GM13977 (cell line): ENCODE data around the gene C10orf105.

ENCODE experiments used
- DNase-seq: peaks from one replicate; pipeline ENCODE4 v3.0.0; 2012; ENCODE audit warnings: low spot score
- in situ Hi-C: fragments of 300-500 bp; cut with MboI; formaldehyde crosslinking; loops from one replicate; pipeline ENCODE4 v1.12.0; 2022; ENCODE audit warnings: low sequenced_read_pairs, low pct_unique_long_range_greater_than_20kb, mixed read lengths, inconsistent platforms; ENCODE audit not compliant: unreplicated experiment
- TF ChIP-seq, protein P1 (sequence below): IDR thresholded peaks from 2 replicates; pipeline ENCODE4 v1.5.1; 2012; ENCODE audit warnings: mild to moderate bottlenecking, control low read depth; ENCODE audit not compliant: insufficient read depth; ENCODE audit errors: extremely low read depth, missing control alignments

C10orf105 gene, protein sequence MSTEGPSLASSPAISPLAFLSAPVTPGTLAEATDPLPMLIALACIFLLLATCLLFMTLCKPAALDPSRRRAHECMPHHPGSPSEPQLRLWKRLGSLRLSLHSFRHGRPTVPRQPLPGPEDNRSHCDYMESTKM

DNA sequence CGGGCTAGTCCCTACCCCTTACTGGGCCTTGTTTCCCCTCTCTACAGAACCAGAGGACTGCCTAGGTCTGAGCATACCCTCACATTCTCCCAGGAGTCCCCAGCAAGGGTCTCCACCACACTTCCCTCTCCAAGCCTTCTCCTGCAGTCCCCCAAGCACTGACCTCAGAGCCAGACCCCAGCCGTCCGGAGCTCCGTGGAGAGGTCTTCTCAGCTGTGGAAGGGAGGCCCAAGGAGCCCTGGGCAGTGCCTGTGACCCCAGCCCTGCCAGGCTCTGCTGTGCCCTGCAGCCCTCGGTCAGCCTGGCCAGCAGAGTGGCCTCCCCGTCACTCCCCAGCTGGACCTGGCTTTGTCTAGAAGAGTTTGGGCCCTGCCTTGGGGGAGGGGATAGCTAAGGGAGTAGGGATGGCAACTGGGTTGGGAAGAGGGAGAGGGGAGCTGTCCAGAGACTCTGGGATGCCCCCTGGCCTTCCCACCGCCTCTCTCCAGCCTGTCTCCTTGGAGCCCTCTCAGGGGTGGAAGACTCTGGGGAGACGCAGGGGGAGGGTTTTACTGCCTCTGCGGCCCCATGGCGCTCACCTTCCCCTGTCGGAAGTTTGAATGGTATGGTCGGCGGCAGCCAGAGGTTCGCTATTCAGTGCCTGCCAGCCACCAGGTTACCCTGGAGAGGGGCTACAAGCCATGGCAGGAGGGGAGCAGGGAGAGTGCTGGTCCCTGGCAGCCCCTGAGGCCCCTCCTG is at the start of gene C10orf105:
Gene C10orf105, minus strand, starts transcription at position 315 of the 738 bp plus-strand sequence. CDS start 3,441 bp downstream, outside the sequence.
- in situ Hi-C loops, result loop anchor here (10.0 kb wide), 1 partner anchor 405 kb away; the partner anchor contains the start of gene SLC29A3
- DNase-seq, result no peak
- TF ChIP-seq, protein P1, sequence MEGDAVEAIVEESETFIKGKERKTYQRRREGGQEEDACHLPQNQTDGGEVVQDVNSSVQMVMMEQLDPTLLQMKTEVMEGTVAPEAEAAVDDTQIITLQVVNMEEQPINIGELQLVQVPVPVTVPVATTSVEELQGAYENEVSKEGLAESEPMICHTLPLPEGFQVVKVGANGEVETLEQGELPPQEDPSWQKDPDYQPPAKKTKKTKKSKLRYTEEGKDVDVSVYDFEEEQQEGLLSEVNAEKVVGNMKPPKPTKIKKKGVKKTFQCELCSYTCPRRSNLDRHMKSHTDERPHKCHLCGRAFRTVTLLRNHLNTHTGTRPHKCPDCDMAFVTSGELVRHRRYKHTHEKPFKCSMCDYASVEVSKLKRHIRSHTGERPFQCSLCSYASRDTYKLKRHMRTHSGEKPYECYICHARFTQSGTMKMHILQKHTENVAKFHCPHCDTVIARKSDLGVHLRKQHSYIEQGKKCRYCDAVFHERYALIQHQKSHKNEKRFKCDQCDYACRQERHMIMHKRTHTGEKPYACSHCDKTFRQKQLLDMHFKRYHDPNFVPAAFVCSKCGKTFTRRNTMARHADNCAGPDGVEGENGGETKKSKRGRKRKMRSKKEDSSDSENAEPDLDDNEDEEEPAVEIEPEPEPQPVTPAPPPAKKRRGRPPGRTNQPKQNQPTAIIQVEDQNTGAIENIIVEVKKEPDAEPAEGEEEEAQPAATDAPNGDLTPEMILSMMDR, result no peak

DNA sequence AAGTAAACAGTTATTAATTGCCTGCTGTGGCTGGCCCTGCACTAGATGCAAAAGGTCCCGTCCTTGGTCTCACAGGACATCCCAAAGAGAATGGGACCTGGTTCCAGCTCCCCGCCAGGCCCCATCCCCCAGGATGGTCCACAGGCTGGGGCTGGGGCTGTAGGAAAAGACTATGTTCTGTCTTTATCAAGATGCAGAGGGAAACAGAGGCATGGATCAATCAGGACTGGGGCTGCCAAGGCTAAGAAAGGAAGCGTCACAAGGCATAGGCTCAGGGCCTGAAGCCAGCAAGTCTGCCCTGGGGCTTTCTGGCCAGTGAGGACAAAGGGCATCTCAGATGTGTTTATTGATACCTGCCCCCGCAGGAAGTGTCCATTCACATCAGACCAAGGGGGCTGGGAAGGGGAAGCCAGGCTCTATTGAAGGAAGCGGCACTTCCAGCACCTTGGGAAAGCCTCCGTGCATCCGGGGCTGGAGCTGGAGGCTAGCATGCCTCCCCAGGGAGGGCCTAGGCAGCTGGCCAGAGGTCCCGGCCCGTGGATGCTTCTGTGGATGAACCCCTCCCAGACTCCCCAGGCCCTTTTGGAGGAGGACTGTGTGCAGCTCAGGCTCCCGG is 48.0 kb upstream of the C10orf105 start:
- in situ Hi-C loops, result no loop called here
- TF ChIP-seq, protein P1, result no peak
- no peak for DNase-seq

DNA sequence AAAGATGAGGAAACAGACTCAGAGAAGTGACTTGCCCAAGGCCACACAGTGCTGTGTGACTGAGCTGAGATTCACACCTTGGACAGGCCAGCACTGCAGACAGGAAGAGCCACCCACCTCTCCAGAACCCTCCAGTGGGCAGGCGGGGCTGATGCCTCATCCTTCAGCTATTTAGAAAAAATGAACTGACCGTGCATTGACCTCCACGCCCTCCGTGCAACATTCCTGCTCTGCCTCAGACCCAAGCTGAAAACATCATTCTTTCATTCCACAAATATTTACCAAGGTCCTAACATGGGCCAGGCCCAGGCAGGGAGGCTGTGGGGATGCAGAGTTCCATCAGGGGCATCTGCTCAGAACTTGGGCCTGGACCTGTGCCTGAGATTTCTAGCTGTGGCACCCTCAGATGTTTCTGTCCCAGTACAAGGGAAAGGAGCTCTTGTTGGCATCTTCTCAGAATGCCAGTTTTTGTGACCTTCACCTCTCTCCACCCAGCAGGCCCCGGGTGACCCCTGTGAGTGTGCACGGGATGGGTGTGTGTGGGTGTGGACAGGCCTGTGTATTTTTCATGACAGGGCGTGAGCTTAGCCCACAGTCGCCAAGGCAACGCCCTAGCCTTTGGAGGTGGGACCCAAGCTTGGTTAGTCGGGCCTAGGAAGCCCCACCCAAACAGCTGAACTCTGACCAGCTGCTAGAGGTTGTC is 47.3 kb upstream of the C10orf105 start:
- in situ Hi-C loops, result no loop called here
- TF ChIP-seq, protein P1, result no peak
- no peak for DNase-seq

DNA sequence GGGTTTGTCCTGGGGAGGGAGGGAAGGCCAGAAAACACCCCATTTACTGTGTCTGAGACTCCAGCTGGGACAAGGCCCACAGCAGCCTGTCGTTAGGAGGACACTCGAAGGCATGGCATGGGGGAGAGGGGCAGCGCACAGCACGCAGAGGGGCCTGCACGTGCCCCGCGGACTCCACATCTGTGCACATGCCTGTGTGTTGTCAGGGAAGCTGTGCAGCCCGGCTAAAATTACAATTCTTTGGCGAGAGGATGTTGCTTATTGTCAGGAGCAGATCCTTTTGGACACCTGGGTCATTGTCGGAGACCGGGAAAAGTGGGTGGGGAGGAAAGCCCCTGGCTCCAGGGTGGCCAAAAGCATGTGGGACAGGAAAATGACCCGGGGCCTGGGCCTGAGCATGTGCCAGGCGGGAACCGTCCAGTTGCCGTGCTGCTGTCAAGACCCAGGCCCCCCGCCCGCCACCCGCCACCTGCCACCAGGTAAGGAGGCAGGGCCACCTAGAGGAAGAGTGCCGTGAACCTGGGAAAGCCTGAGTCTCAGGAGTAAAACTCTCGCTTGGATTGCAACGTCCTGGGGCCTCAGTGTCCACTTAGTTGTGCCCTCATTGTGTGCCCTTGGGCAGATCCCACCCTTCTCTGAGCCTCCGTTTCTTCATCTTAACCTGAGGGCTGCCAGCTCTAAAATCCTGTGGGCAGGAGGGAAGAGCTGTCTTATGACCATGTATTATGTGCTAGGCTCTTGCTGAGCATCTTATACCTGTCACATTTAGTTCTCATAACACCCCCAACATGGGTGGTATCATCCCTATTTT is 46.5 kb upstream of the C10orf105 start:
- TF ChIP-seq, protein P1, result no peak
- in situ Hi-C loops, result no loop called here
- DNase-seq, result no peak

DNA sequence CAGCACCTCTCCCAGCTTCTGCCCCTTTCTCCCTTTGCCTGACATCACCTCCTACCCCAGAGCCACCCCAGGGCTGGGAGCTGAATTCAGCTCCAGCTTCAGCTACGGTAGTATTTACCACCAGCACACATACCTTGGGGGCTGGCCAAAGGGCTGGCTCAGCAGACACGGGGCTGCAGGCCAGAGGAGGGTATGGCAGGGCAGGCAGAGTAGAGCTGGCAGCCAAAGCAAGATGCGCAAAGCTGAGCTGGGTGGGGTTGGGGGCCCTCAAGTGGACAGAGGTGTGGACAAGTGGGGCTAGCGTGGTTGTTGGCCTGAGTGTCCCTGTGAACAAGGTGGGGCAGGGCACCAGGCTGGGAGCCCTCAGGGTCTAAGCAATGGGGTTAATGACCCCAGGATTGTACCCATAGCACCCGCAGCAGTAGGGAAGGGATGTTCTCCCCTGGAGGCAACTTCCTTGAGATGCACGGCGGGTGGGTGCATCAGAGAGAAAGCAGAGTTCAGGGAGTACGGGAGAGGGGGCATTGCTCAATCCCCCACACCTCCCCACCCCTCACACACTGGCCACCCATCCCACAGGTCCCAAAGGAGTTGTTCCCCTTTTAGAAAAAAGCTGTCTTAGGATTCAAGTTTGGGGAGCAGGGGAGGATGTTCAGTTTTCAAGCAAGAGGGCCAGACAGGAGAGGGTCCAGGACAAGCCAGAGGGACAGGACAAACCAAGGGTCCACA is 45.8 kb upstream of the C10orf105 start:
- DNase-seq, result no peak
- in situ Hi-C loops, result no loop called here
- TF ChIP-seq, protein P1, result no peak
